IMR-90 (cell line): ENCODE measurements around the gene SNX21. TPM values are rescaled to one million over a fixed set of nuclear protein-coding genes. Genes with fewer than 3 reads are reported as not detected.

Source experiments
- ATAC-seq: fragments of 200-7000 bp; cut with Tn5 transposase; 2 replicates; pipeline ENCODE4 v1.9.1; 2020; ENCODE audit warnings: low read depth, mild to moderate bottlenecking, moderate library complexity
- BruUV-seq: library from RNA; stranded (reverse); fragments of 400-500 nt; replicated peaks from 2 replicates; lab custom pipeline; 2021; lab: Mats Ljungman, UMichigan
- CTCF ChIA-PET: fragments of 300-600 bp; formaldehyde crosslinking; extraction: SDS; loops from one replicate; lab custom pipeline; 2021; ENCODE audit warnings: antibody characterized with exemption; lab: Yijun Ruan, JAX
- POLR2A ChIA-PET: fragments of 300-600 bp; sonication (Branson Sonifier 250); formaldehyde crosslinking; loops from one replicate; lab custom pipeline; 2022; ENCODE audit warnings: antibody characterized with exemption; ENCODE audit not compliant: unreplicated experiment; lab: Charles Lee
- DNase-seq: peaks from one replicate; pipeline ENCODE4 v3.0.0; 2013
- H2AFZ ChIP-seq: replicated peaks from 2 replicates; pipeline ENCODE3; 2013; ENCODE audit warnings: low read length, mild to moderate bottlenecking; ENCODE audit not compliant: poor library complexity
- H2AK5ac ChIP-seq: 2 replicates; pipeline ENCODE4 v1.6.1; 2013; ENCODE audit warnings: low read depth, low read length, inconsistent platforms
- H2AK9ac ChIP-seq: replicated peaks from 2 replicates; pipeline ENCODE3; 2013; ENCODE audit warnings: mild to moderate bottlenecking, low read depth, low read length, moderate library complexity; ENCODE audit not compliant: poor library complexity
- H2BK120ac ChIP-seq: 2 replicates; pipeline ENCODE4 v1.6.1; 2013; ENCODE audit warnings: low read depth, low read length, inconsistent platforms
- H2BK15ac ChIP-seq: 3 replicates; pipeline ENCODE4 v1.6.1; 2013; ENCODE audit warnings: low read depth, low read length, inconsistent platforms
- H2BK20ac ChIP-seq: 2 replicates; pipeline ENCODE4 v1.6.1; 2013; ENCODE audit warnings: low read depth, mild to moderate bottlenecking, inconsistent platforms, low read length, moderate library complexity
- H2BK5ac ChIP-seq: 2 replicates; pipeline ENCODE4 v1.6.1; 2013; ENCODE audit warnings: mild to moderate bottlenecking, low read depth, low read length, inconsistent platforms; ENCODE audit not compliant: poor library complexity, severe bottlenecking
- H3K14ac ChIP-seq: replicated peaks from 2 replicates; pipeline ENCODE4 v1.6.1; 2013; ENCODE audit warnings: low read depth, low read length, inconsistent platforms
- H3K18ac ChIP-seq: 2 replicates; pipeline ENCODE4 v1.6.1; 2013; ENCODE audit warnings: low read depth, low read length, control low read depth
- H3K23ac ChIP-seq: 2 replicates; pipeline ENCODE4 v1.6.1; 2013; ENCODE audit warnings: low read depth, low read length, inconsistent platforms
- H3K27ac ChIP-seq: 2 replicates; pipeline ENCODE4 v1.5.1; 2013; ENCODE audit warnings: mild to moderate bottlenecking, control low read depth, low read length; ENCODE audit not compliant: insufficient read depth
- H3K27me3 ChIP-seq: 2 replicates; pipeline ENCODE4 v1.6.1; 2013; ENCODE audit warnings: low read length; ENCODE audit not compliant: control insufficient read depth, insufficient read depth
- H3K36me3 ChIP-seq: 2 replicates; pipeline ENCODE4 v1.6.1; 2013; ENCODE audit warnings: low read length, mixed read lengths; ENCODE audit not compliant: control insufficient read depth, insufficient read depth
- H3K4ac ChIP-seq: 2 replicates; pipeline ENCODE4 v1.6.1; 2013; ENCODE audit warnings: low read depth, low read length, inconsistent platforms
- H3K4me1 ChIP-seq: 2 replicates; pipeline ENCODE4 v1.6.1; 2013; ENCODE audit warnings: low read length, mixed read lengths; ENCODE audit not compliant: control insufficient read depth, insufficient read depth
- H3K4me2 ChIP-seq: 2 replicates; pipeline ENCODE4 v1.6.1; 2013; ENCODE audit warnings: low read depth, mild to moderate bottlenecking, control low read depth, low read length, moderate library complexity
- H3K4me3 ChIP-seq: 2 replicates; pipeline ENCODE4 v1.5.1; 2013; ENCODE audit warnings: low read depth, mild to moderate bottlenecking, control low read depth, low read length, moderate library complexity; ENCODE audit not compliant: insufficient read depth
- H3K56ac ChIP-seq: 2 replicates; pipeline ENCODE4 v1.6.1; 2013; ENCODE audit warnings: low read length, inconsistent platforms; ENCODE audit not compliant: insufficient read depth; ENCODE audit errors: extremely low read depth
- H3K79me1 ChIP-seq, 2 experiments: 2 replicates each; pipeline ENCODE4 v1.6.1; 2013; ENCODE audit warnings: low read length in 2 of 2, inconsistent platforms in 1 of 2, low read depth in 1 of 2
- H3K9ac ChIP-seq: 2 replicates; pipeline ENCODE4 v1.6.1; 2013; ENCODE audit warnings: low read depth, low read length, control low read depth
- H3K9me1 ChIP-seq: 2 replicates; pipeline ENCODE4 v1.6.1; 2013; ENCODE audit warnings: low read length, inconsistent platforms; ENCODE audit not compliant: insufficient read depth
- H3K9me3 ChIP-seq: 2 replicates; pipeline ENCODE4 v1.6.1; 2013; ENCODE audit warnings: low read length; ENCODE audit not compliant: control insufficient read depth, insufficient read depth
- H4K20me1 ChIP-seq: 2 replicates; pipeline ENCODE4 v1.6.1; 2013; ENCODE audit warnings: low read length, inconsistent platforms; ENCODE audit not compliant: insufficient read depth
- H4K5ac ChIP-seq: 2 replicates; pipeline ENCODE4 v1.6.1; 2013; ENCODE audit warnings: mild to moderate bottlenecking, low read depth, low read length, control low read depth
- H4K8ac ChIP-seq, 2 experiments: 2 replicates each; pipeline ENCODE4 v1.6.1; 2013; ENCODE audit warnings: low read depth in 2 of 2, low read length in 2 of 2, control low read depth in 1 of 2, inconsistent platforms in 1 of 2
- H4K91ac ChIP-seq: 2 replicates; pipeline ENCODE4 v1.6.1; 2013; ENCODE audit warnings: low read depth, low read length, inconsistent platforms; ENCODE audit not compliant: insufficient read depth
- BHLHE40 ChIP-seq: fragments of 150-350 bp; IDR thresholded peaks from 2 replicates; pipeline ENCODE4 v1.6.1; 2016; ENCODE audit warnings: mild to moderate bottlenecking, low read depth, low read length
- CEBPB ChIP-seq: IDR thresholded peaks from 2 replicates; pipeline ENCODE4 v1.6.1; 2012; ENCODE audit warnings: low read depth, low read length, improper control_type of control experiment
- CHD1 ChIP-seq: IDR thresholded peaks from 2 replicates; pipeline ENCODE4 v1.6.1; 2012; ENCODE audit warnings: low read depth, low read length, improper control_type of control experiment
- FOS ChIP-seq: fragments of 150-350 bp; IDR thresholded peaks from 2 replicates; pipeline ENCODE4 v1.6.1; 2016; ENCODE audit warnings: low read depth, low read length
- MAFK ChIP-seq: IDR thresholded peaks from 2 replicates; pipeline ENCODE4 v1.6.1; 2012; ENCODE audit warnings: low read depth, low read length, improper control_type of control experiment
- MAZ ChIP-seq: IDR thresholded peaks from 2 replicates; pipeline ENCODE4 v1.6.1; 2012; ENCODE audit warnings: low read depth, mild to moderate bottlenecking, low read length, improper control_type of control experiment, moderate library complexity, borderline replicate concordance
- MXI1 ChIP-seq: IDR thresholded peaks from 2 replicates; pipeline ENCODE4 v1.6.1; 2012; ENCODE audit warnings: low read depth, mild to moderate bottlenecking, low read length, moderate library complexity, borderline replicate concordance
- NFE2L2 ChIP-seq: fragments of 150-350 bp; IDR thresholded peaks from 2 replicates; pipeline ENCODE4 v1.6.1; 2016; ENCODE audit warnings: low read depth, mild to moderate bottlenecking, low read length
- POLR2A ChIP-seq: IDR thresholded peaks from 2 replicates; pipeline ENCODE4 v1.6.1; 2012; ENCODE audit warnings: mild to moderate bottlenecking, low read depth, low read length
- RAD21 ChIP-seq: IDR thresholded peaks from 2 replicates; pipeline ENCODE4 v1.6.1; 2012; ENCODE audit warnings: low read length, improper control_type of control experiment
- RCOR1 ChIP-seq: IDR thresholded peaks from 2 replicates; pipeline ENCODE4 v1.6.1; 2012; ENCODE audit warnings: mild to moderate bottlenecking, low read length, improper control_type of control experiment; ENCODE audit not compliant: insufficient replicate concordance
- RFX5 ChIP-seq: IDR thresholded peaks from 2 replicates; pipeline ENCODE4 v1.8.0; 2012; ENCODE audit warnings: low read depth, mild to moderate bottlenecking, low read length, moderate library complexity
- dilution Hi-C: fragments of 300-500 bp; cut with HindIII; formaldehyde crosslinking; loops from one replicate; pipeline ENCODE4 v1.14.3; 2018; ENCODE audit warnings: low sequenced_read_pairs; ENCODE audit not compliant: unreplicated experiment
- in situ Hi-C: fragments of 300-500 bp; cut with MboI; formaldehyde crosslinking; loops from 3 replicates; pipeline ENCODE4 v1.14.3; 2019; ENCODE audit warnings: low sequenced_read_pairs, inconsistent platforms, mixed read lengths
- intact Hi-C: fragments of 100-400 bp; cut with micrococcal nuclease; formaldehyde crosslinking; loops from 2 replicates; pipeline ENCODE4 v1.10.0; 2022
- polyA plus RNA-seq, 3 experiments: library from polyadenylated mRNA; depleted of rRNA; stranded (reverse); fragments of >200 nt; gene quantifications; 2 replicates each; pipeline ENCODE4 v1.2.3, GENCODE V29; 2012; ENCODE audit warnings: low replicate concordance in 1 of 3
- total RNA-seq: library from RNA; depleted of rRNA; stranded (reverse); fragments of >200 nt; gene quantifications from 2 replicates; pipeline ENCODE4 v1.2.3, GENCODE V29; 2012
- TF ChIP-seq, protein P1 (sequence below): conservative IDR thresholded peaks from 2 replicates; pipeline ENCODE4 v1.5.1; 2012; ENCODE audit warnings: mild to moderate bottlenecking, low read depth, low read length, improper control_type of control experiment
- TF ChIP-seq, protein P2 (sequence below): fragments of 150-350 bp; IDR thresholded peaks from 2 replicates; pipeline ENCODE4 v1.6.1; 2017; ENCODE audit warnings: mild to moderate bottlenecking, antibody characterized with exemption, low read length, low read depth

Gene SNX21
- total and polyA plus RNA-seq, 2 of the 4 experiments (the other 2 are of a cell fraction) = 11.1 to 17.9 TPM

DNA sequence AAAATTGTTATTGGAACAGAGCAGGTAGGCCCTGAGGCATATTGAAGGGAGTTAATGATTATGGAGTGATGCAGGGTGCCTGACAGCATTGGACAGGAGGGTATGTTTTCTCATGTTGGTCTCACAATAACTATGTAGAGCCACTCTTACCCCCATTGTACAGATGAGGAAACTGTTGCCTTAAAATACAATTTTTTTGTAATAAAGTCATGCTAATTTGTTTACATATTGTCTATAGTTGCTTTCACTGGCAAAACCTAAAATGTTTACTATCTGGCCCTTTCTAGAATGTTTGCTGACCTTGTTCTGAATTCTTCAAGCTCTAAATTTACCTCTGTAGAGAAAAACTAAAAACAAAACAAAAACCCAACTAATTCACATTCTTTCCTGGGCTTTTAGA is 17.9 kb downstream of the SNX21 start:
- Histone ChIP-seq H3K9me3 (no peaks in the 10 kb centered on the region), H2AFZ (no peak overlapping the region), H3K14ac (no peak overlapping the region), H3K27me3 (no peaks in the 10 kb centered on the region), H3K9ac (no peak overlapping the region), H3K56ac (no peak overlapping the region), H4K5ac (no peak overlapping the region), H2BK120ac (no peak overlapping the region), H3K23ac (no peak overlapping the region), H4K20me1 (peaks cover 5% of the 10 kb centered on the region; the same call in 1 of the 2 replicates), H2BK15ac (no peak overlapping the region), H4K91ac (no peak overlapping the region), H3K9me1 (peaks cover 11% of the 10 kb centered on the region), H4K8ac (no peak overlapping the region), H3K36me3 (peaks cover 28% of the 10 kb centered on the region), H3K18ac (no peak overlapping the region), H3K79me1 (peaks cover 13 to 51% of the 10 kb centered on the region in 2 experiments), H3K27ac (no peak overlapping the region), H2AK9ac (no peak overlapping the region), H3K4me3 (no peak overlapping the region), H2BK5ac (no peak overlapping the region), H3K4me2 (no peak overlapping the region), H3K4me1 (peaks cover 4% of the 10 kb centered on the region; the same call in 1 of the 2 replicates), H2BK20ac (no peak overlapping the region), H2AK5ac (no peak overlapping the region), H3K4ac (no peak overlapping the region)
- no peak for ATAC-seq
- POLR2A ChIA-PET = no interaction called here
- no TSS peak for BruUV-seq
- intact Hi-C loops (no loop called here), dilution Hi-C loops (no loop called here), in situ Hi-C loops (no loop called here)
- CTCF ChIA-PET = interaction anchor here (0.8 kb wide), 1 partner anchor 25 kb away, joined by 3 read pairs; no protein-coding TSS in a partner anchor
- TF ChIP-seq FOS (no peak), POLR2A (no peak), MAZ (no peak), NFE2L2 (no peak), RCOR1 (no peak), MAFK (no peak), BHLHE40 (no peak), RFX5 (no peak), RAD21 (no peak), MXI1 (no peak), CHD1 (no peak), CEBPB (no peak)
- TF ChIP-seq, protein P1, sequence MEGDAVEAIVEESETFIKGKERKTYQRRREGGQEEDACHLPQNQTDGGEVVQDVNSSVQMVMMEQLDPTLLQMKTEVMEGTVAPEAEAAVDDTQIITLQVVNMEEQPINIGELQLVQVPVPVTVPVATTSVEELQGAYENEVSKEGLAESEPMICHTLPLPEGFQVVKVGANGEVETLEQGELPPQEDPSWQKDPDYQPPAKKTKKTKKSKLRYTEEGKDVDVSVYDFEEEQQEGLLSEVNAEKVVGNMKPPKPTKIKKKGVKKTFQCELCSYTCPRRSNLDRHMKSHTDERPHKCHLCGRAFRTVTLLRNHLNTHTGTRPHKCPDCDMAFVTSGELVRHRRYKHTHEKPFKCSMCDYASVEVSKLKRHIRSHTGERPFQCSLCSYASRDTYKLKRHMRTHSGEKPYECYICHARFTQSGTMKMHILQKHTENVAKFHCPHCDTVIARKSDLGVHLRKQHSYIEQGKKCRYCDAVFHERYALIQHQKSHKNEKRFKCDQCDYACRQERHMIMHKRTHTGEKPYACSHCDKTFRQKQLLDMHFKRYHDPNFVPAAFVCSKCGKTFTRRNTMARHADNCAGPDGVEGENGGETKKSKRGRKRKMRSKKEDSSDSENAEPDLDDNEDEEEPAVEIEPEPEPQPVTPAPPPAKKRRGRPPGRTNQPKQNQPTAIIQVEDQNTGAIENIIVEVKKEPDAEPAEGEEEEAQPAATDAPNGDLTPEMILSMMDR = no peak
- TF ChIP-seq, protein P2, sequence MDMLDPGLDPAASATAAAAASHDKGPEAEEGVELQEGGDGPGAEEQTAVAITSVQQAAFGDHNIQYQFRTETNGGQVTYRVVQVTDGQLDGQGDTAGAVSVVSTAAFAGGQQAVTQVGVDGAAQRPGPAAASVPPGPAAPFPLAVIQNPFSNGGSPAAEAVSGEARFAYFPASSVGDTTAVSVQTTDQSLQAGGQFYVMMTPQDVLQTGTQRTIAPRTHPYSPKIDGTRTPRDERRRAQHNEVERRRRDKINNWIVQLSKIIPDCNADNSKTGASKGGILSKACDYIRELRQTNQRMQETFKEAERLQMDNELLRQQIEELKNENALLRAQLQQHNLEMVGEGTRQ = no peak
- DNase-seq = no peak
